K562 (cell line): Measurements from ENCODE around the gene B3GNT7.

Experiments
- ARHGAP35 ChIP-seq: fragments of 450-650 bp; IDR thresholded peaks from 2 replicates; pipeline ENCODE4 v1.6.1; 2018; ENCODE audit not compliant: partially characterized antibody
- EZH2 ChIP-seq: IDR thresholded peaks from 2 replicates; pipeline ENCODE4 v1.6.1; 2012; ENCODE audit warnings: low read depth, mild to moderate bottlenecking, inconsistent platforms, low read length, borderline replicate concordance
- FOS ChIP-seq: IDR thresholded peaks from 3 replicates; pipeline ENCODE4 v1.6.1; 2011; ENCODE audit not compliant: insufficient read length; ENCODE audit errors: extremely low read depth
- POLR2AphosphoS5 ChIP-seq: IDR thresholded peaks from 2 replicates; pipeline ENCODE4 v1.6.1; 2011; ENCODE audit warnings: mild to moderate bottlenecking, low read depth, low read length, moderate library complexity; ENCODE audit not compliant: control insufficient read depth, insufficient read depth
- RBM15 ChIP-seq: fragments of 200-400 bp; formaldehyde crosslinking; IDR thresholded peaks from 2 replicates; pipeline ENCODE4 v1.6.1; 2018; ENCODE audit warnings: mild to moderate bottlenecking, low read length, moderate library complexity; ENCODE audit not compliant: insufficient read depth
- ZFX ChIP-seq: sonication (generic); formaldehyde crosslinking; IDR thresholded peaks from 2 replicates; pipeline ENCODE4 v1.8.0; 2022; ENCODE audit warnings: mild to moderate bottlenecking, missing genetic modification reagents, moderate library complexity
- ZNF444 ChIP-seq: fragments of 250-450 bp; sonication (Bioruptor Pico); IDR thresholded peaks from 2 replicates; pipeline ENCODE4 v1.4.0; 2020; ENCODE audit warnings: mild to moderate bottlenecking, moderate library complexity
- ZSCAN32 ChIP-seq: fragments of 450-650 bp; formaldehyde crosslinking; IDR thresholded peaks from 2 replicates; pipeline ENCODE4 v1.4.0; 2020; ENCODE audit warnings: mild to moderate bottlenecking, moderate library complexity
- ZZZ3 ChIP-seq: fragments of 450-650 bp; IDR thresholded peaks from 2 replicates; pipeline ENCODE4 v1.6.1; 2016; ENCODE audit warnings: antibody characterized with exemption, mild to moderate bottlenecking, moderate library complexity
- TF ChIP-seq, protein P1 (sequence below): fragments of 250-450 bp; sonication (Bioruptor Pico); IDR thresholded peaks from 2 replicates; pipeline ENCODE4 v1.5.0; 2022; ENCODE audit warnings: mild to moderate bottlenecking
- TF ChIP-seq, protein P2 (sequence below), 3 experiments: IDR thresholded peaks in 2 of 3; conservative IDR thresholded peaks in 1 of 3; 2 replicates each; pipeline ENCODE4 v1.5.1; 2011 to 2012; ENCODE audit warnings: low read length in 3 of 3, mild to moderate bottlenecking in 3 of 3, control low read depth in 2 of 3, improper control_type of control experiment in 1 of 3, inconsistent platforms in 1 of 3, low read depth in 1 of 3, mixed read lengths in 1 of 3, moderate library complexity in 1 of 3; ENCODE audit not compliant: insufficient read depth in 2 of 3

DNA sequence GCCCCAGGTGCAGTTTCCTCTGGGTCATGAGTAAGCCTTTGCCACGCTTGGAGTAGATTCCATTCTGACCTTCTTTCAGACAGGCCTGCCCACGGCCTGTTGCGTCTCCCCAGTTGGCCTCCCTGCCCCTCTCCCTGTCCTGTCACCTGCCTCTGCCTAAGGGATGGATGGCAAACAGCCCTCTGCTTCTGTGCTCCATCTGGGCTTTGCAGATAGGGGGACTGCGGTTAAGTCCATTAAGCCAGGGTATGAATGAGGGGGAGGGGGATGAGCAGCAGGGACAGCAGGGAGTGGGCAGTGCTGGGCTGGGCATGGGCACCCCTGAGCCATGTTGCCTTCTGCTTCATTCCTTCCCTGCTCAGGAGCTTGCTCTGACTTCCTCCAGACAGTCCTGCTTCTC is 37.6 kb upstream of the B3GNT7 start:
- TF ChIP-seq ZSCAN32 (CRISPR knock-in tag) (no peak), ARHGAP35 (no peak), EZH2 (no peak), POLR2AphosphoS5 (no peak), ZFX (CRISPR knock-in tag) (no peak), FOS (no peak), RBM15 (no peak), ZNF444 (CRISPR knock-in tag) (no peak), ZZZ3 (no peak)
- TF ChIP-seq, protein P1, sequence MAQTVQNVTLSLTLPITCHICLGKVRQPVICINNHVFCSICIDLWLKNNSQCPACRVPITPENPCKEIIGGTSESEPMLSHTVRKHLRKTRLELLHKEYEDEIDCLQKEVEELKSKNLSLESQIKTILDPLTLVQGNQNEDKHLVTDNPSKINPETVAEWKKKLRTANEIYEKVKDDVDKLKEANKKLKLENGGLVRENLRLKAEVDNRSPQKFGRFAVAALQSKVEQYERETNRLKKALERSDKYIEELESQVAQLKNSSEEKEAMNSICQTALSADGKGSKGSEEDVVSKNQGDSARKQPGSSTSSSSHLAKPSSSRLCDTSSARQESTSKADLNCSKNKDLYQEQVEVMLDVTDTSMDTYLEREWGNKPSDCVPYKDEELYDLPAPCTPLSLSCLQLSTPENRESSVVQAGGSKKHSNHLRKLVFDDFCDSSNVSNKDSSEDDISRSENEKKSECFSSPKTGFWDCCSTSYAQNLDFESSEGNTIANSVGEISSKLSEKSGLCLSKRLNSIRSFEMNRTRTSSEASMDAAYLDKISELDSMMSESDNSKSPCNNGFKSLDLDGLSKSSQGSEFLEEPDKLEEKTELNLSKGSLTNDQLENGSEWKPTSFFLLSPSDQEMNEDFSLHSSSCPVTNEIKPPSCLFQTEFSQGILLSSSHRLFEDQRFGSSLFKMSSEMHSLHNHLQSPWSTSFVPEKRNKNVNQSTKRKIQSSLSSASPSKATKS, result no peak
- TF ChIP-seq, protein P2, sequence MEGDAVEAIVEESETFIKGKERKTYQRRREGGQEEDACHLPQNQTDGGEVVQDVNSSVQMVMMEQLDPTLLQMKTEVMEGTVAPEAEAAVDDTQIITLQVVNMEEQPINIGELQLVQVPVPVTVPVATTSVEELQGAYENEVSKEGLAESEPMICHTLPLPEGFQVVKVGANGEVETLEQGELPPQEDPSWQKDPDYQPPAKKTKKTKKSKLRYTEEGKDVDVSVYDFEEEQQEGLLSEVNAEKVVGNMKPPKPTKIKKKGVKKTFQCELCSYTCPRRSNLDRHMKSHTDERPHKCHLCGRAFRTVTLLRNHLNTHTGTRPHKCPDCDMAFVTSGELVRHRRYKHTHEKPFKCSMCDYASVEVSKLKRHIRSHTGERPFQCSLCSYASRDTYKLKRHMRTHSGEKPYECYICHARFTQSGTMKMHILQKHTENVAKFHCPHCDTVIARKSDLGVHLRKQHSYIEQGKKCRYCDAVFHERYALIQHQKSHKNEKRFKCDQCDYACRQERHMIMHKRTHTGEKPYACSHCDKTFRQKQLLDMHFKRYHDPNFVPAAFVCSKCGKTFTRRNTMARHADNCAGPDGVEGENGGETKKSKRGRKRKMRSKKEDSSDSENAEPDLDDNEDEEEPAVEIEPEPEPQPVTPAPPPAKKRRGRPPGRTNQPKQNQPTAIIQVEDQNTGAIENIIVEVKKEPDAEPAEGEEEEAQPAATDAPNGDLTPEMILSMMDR (IDR thresholded peaks at IDR 0.05 in 2 of 3, conservative IDR thresholded peaks at IDR 0.05 in 1 of 3; ENCODE audit: insufficient read depth in 2 of 3, low read depth in 1 of 3, low read length in 3 of 3), result no peak
